Measurements from ENCODE around the gene CDKL2. TPM values are rescaled to one million over a fixed set of nuclear protein-coding genes. Genes with fewer than 3 reads are reported as not detected.
A peak's percentile ranks its signal among the peaks of the same experiment; 100 is the strongest.

The CDKL2 gene
- polyA plus RNA-seq, 2 of the 4 experiments (the other 2 are of a cell fraction), result 0.84 to 2.1 TPM

GRCh38 chr4:75659512-75660031, 29.2 kb upstream of the CDKL2 start:
- WGBS (ENCODE audit: missing lambda C conversion rate), result 80% methylated on average over 1 of the region's 1 CpG
- FAIRE-seq (no peak), DNase-seq (ENCODE audit: low read depth in 1 of 2, low spot score in 1 of 2) (no peak), ATAC-seq (no peak)
- ChIA-PET POLR2A (interaction anchor here (0.7 kb wide), 1 partner anchor 64 kb away, joined by 3 read pairs; no protein-coding TSS in a partner anchor), CTCF (interaction anchor here (0.9 to 1.6 kb wide), 2 partner anchors 13 to 64 kb away, joined by 3 to 5 read pairs; partner anchors contain the start of gene USO1)
- no peak for TF ChIP-seq HOXB5 (CRISPR knock-in tag; IDR thresholded peaks at IDR 0.05)
- TF ChIP-seq HOXA7 (CRISPR knock-in tag; IDR thresholded peaks at IDR 0.05), result no peak
- TF ChIP-seq NR3C1 (IDR thresholded peaks at IDR 0.05), result no peak
- no peak for TF ChIP-seq BHLHE40 (IDR thresholded peaks at IDR 0.05; ENCODE audit: low read depth, low read length)
- no peak for TF ChIP-seq KDM1A (IDR thresholded peaks at IDR 0.05; ENCODE audit: low read depth)
- TF ChIP-seq, protein P1, sequence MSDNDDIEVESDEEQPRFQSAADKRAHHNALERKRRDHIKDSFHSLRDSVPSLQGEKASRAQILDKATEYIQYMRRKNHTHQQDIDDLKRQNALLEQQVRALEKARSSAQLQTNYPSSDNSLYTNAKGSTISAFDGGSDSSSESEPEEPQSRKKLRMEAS (IDR thresholded peaks at IDR 0.05), result no peak
- no peak for TF ChIP-seq SMC3 (IDR thresholded peaks at IDR 0.05)
- TF ChIP-seq ZFP36 (IDR thresholded peaks at IDR 0.05; ENCODE audit: borderline replicate concordance, partially characterized antibody), result no peak
- no peak for TF ChIP-seq CHD4 (IDR thresholded peaks at IDR 0.05; ENCODE audit: borderline replicate concordance)
- TF ChIP-seq MAFK (IDR thresholded peaks at IDR 0.05; ENCODE audit: partially characterized antibody), result no peak
- no peak for TF ChIP-seq FOXS1 (CRISPR knock-in tag; IDR thresholded peaks at IDR 0.05)
- TF ChIP-seq HOXB13 (CRISPR knock-in tag; IDR thresholded peaks at IDR 0.05; ENCODE audit: low read depth), result no peak
- TF ChIP-seq RCOR1 (IDR thresholded peaks at IDR 0.05; ENCODE audit: low read depth, low read length), result no peak
- no peak for TF ChIP-seq HES2 (IDR thresholded peaks at IDR 0.05)
- TF ChIP-seq HDAC2 (IDR thresholded peaks at IDR 0.05), result no peak
- Histone ChIP-seq H3K9me3 (no peaks in the 10 kb centered on the region), H3K4me1 (peaks cover 25% of the 10 kb centered on the region; the same call in 2 of the 3 replicates), H3K27ac (no peak overlapping the region), H3K4me3 (no peak overlapping the region), H3K4me2 (0 out of 3 replicates have a peak overlapping the region, but pooled peaks have one; percentile 1)

DNA sequence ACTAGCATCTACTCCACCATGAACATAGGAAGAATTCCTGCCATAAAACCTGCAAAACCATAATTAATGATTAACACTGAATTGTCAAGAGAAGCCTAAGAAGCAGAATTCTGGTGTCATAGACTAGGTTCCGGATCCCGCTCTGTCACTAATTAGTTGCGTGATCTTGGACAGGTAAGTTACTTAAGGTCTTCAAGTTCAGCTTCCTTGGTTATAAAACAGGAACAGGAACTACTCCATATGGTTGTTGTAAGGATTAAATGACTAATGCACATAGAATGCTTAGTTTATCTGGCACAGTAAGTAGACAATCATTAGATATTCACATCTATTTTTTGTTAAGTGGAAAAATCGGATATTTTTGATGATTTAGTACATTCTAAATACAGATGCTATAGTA, 28.5 kb upstream of the CDKL2 start:
- Histone ChIP-seq H3K9me3 (no peaks in the 10 kb centered on the region), H3K4me1 (peaks cover 25% of the 10 kb centered on the region; the same call in 2 of the 3 replicates), H3K4me3 (no peak overlapping the region), H3K27ac (no peak overlapping the region), H3K4me2 (0 out of 3 replicates have a peak overlapping the region, but pooled peaks have one; percentile 19)
- TF ChIP-seq FOSL2 (IDR thresholded peaks at IDR 0.05) (no peak), FOSL2 (CRISPR knock-in tag; IDR thresholded peaks at IDR 0.05) (0 out of 2 replicates have a peak, but pooled peaks have one; percentile 16), ZFP36 (IDR thresholded peaks at IDR 0.05; ENCODE audit: borderline replicate concordance, partially characterized antibody) (no peak), SMC3 (IDR thresholded peaks at IDR 0.05) (no peak), HMGXB4 (CRISPR knock-in tag; IDR thresholded peaks at IDR 0.05; ENCODE audit: borderline replicate concordance) (no peak), SREBF2 (IDR thresholded peaks at IDR 0.05) (no peak)
- FAIRE-seq (no peak), ATAC-seq (no peak), DNase-seq (ENCODE audit: low read depth in 1 of 2, low spot score in 1 of 2) (peak in 1 of 2 experiments; percentile 3)
- 81% methylated on average over 4 of the region's 4 CpGs for WGBS (ENCODE audit: missing lambda C conversion rate)
- ChIA-PET CTCF (interaction anchor here (0.7 kb wide), 1 partner anchor 39 kb away, joined by 4 read pairs; no protein-coding TSS in a partner anchor), POLR2A (no interaction called here)

DNA sequence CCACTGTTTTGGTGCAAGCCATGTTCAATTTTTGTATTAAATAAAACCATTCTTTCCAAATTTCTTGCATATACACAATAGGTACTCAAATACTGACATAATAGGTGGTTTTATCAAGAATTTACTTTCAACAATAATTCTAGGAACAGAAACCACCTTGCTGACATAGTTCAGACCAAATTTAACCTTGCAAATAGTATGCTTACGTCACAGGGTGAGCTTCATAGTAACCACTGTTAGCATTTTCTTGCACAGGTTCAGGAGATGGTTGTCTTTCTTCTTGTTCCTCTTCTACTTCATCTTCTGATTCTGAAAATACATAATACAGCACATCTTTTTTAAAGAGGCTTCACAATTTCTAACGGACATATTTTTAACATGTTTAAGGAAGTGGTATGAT, 25.2 kb upstream of the CDKL2 start:
- WGBS (ENCODE audit: missing lambda C conversion rate), result 90% methylated on average over 2 of the region's 2 CpGs
- Histone ChIP-seq H3K9me3 (no peaks in the 10 kb centered on the region), H3K4me3 (no peak overlapping the region), H3K4me2 (no peak overlapping the region), H3K4me1 (peaks cover 27% of the 10 kb centered on the region; the same call in 2 of the 3 replicates), H3K27ac (no peak overlapping the region)
- TF ChIP-seq CBX2 (IDR thresholded peaks at IDR 0.05; ENCODE audit: borderline replicate concordance, low read depth), result no peak
- no peak for TF ChIP-seq E2F6 (IDR thresholded peaks at IDR 0.05; ENCODE audit: borderline replicate concordance, low read depth)
- TF ChIP-seq HES2 (IDR thresholded peaks at IDR 0.05), result no peak
- TF ChIP-seq KDM5A (IDR thresholded peaks at IDR 0.05), result no peak
- TF ChIP-seq JUN (IDR thresholded peaks at IDR 0.05), result no peak
- no peak for TF ChIP-seq NFE2L2 (conservative IDR thresholded peaks at IDR 0.05; ENCODE audit: low read length)
- TF ChIP-seq ESRRA (IDR thresholded peaks at IDR 0.05; ENCODE audit: borderline replicate concordance, low read length), result no peak
- no peak for DNase-seq (ENCODE audit: low read depth in 1 of 2, low spot score in 1 of 2)
- no peak for ATAC-seq
- POLR2A ChIA-PET, result no interaction called here
- no peak for FAIRE-seq
- CTCF ChIA-PET, result interaction anchor here (0.7 to 1.8 kb wide), 4 partner anchors 10 to 1312 kb away, joined by 3 read pairs; no protein-coding TSS in a partner anchor
